Hematopoietic multipotent progenitor cell (in vitro differentiated cells): ENCODE results near the gene NRM. TPM values are rescaled to one million over a fixed set of nuclear protein-coding genes. Genes with fewer than 3 reads are reported as not detected.
"Not testable (repeated sequence)": the region's sequence is repeated elsewhere in the genome, so short reads cannot be mapped to it uniquely, and the experiment has no call there.

Experiments
- DNase-seq, 3 donors: peaks; one replicate each; pipeline ENCODE4 v3.0.0-alpha.2; 2011 to 2015; ENCODE audit warnings: low read depth in 2 of 3, low spot score in 2 of 3
- total RNA-seq: library from RNA; depleted of rRNA; stranded (reverse); fragments of >200 nt; gene quantifications from one replicate; pipeline ENCODE4 v1.2.3, GENCODE V29; 2012

The NRM gene
- total RNA-seq, 1 donor, result 9.4 TPM

DNA sequence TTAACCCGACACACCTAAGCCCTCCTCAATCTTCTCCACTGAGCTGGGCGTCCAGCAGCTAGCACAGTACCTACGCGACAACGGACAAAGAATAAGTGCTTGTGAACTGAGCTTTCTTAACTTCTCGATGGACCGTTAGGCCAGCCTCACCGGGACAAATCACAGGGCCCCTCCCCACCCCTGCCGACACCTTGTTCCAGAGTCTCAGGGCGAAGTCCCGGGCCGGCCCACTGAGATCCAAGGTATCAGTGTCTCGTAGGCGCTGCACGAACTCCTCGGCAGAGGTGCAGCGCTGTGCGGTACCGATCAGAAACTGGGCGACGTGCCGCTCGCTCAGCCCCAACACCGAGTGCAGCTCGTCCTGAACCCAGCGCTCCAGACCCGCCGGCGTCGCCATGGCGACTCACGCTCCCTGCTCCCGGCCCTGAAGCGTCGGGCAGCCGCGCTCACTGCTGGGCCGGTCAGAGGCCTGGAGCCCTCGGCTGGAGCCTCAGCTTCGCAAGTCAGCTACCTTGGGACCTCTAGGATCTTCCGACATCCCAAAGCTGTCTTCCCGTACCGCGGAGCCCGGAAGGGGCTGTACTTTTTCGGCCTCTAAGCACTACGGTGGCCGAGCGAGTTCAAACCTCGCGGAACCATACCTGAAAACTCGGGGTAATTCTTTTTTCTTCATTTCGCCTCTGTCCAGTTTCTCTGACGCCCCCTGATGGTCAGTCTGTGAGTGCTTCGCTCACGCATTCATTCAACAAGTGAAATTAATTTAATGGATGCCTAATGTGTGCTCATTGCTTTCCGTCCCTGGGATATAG, 18.1 kb downstream of the NRM start, which contains the start of gene DHX16:
Gene DHX16 (minus strand): TSS at position 562 of the 809 bp plus-strand sequence. CDS start 165 bp downstream, at position 397.
- DNase-seq, result peak; percentile 89 to 97 (median 97)

DNA sequence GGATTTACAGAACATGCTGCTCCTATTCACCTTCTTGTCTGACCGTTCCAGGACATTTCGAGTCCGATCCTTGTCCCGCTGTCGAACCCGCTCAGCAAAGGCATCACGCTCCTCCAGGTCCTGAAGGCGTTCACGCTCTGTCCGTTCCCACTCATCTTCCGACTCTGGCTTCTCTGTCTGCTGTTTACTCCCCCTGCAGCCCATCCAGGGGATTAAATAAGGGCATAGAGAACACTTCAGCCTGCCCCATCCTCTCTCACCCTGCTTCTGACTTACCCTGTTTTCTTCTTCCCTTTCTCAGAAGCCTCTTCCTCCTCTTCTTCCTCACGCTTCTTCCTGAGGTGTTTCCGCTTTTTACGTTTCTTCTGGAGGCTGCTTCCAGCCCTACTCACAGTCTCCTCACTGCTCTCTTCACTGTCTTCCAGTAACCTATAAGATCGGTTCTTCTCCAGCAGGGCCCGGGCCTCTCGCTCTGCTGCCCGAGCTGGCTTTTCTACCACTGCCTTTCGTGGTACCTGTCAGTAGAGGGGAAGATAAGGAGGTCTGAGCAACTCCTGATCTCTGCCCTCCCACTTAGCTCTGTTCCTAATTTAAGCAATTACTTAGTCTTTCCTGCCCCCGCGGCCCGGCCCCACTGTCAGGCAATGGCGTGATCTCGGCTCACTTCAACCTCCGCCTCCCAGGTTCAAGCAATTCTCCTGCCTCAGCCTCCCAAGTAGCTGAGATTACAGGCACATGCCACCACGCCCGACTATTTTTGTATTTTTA, 19.8 kb downstream of the NRM start:
- DNase-seq, result peak in 1 of 3 donors; percentile 40

DNA sequence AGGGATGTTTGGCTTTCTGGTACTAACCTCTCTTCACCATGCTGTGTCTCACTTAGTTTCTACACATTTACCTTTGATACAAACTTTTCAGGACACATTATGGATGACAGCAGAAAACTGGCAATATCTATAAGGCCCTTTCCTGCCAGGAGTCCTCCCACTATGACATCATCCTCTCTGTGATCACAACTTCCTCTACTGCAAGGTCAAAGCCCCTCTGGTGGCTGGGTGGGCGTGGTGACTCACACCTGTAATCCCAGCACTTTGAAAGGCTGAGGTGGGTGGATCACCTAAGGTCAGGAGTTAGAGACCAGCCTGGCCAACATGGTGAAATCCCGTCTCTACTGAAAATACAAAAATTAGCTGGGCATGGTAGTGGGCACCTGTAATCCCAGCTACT, 24.5 kb downstream of the NRM start:
- DNase-seq, result not testable (repeated sequence)

DNA sequence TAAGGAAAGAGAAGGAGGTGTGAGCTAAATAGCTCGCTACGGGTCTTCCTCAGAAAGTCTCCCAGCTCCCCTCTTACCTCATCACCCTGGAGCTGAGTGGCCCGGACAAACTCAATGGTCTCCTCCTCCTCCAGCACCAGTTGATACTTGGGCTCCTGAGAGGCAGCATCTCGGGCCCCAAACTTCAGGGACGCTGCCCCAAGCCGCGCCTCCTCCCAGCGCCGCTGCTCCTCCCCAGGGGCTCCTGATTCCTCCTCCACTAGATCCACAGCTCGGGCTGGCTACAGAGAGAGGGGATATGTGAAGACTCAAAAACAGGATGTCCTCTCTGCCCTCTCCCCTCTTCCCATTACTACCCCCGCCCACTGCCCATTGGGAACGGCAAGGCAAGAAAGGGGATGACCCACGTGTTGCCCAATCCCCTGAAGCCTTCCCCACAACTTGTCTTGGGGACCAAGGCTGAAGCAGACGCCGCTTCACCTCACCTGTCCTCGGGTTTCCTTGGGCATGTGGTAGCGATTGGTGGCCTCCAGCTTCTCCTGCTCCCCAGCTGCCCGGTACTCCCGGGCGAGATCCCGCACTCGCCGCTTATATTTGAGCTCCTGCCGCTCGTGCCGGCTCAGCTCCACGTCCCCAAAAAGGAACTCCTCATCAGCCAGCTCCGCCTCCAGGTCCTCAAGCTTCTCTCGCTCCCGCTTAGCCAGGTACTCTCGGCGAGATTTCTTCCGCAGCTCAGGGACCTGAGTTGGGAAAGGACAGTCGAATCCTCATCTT, 25.6 kb downstream of the NRM start:
- no peak for DNase-seq

DNA sequence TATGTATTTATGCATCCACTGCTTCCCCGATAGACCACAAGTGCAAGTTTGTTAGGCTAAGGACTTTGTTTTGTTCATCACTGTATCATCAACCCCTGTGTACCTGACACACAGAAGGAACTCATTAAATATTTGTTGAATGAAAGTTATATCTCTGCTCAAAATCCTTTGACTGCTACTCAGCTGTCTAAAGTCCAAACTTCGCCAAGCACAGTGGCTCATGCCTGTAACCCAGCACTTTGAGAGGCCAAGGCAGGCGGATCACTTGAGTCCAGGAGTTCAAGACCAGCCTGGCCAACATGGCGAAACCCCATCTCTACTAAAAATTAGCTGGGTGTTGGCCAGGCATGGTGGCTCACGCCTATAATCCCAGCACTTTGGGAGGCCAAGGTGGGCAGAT, 32.9 kb downstream of the NRM start:
- DNase-seq, result not testable (repeated sequence)

DNA sequence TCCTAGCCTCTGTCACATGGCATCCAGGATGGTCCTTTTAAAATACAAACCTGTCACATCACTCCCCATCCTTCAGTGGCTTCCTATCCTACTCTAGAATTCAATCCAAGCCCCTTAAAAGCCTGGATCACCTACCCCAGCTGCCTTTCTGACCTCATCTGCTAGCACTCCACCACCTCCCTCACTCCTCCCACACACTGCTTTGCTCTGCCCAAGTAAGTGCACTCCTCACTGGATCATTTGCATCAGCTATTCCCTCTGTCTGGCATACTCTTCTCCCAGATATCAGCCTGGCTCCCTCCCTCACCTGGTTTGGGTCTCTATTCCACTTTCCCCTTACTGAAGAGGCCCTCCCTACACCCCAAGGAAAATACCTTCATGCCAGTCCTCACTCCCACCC, 33.3 kb downstream of the NRM start:
- DNase-seq, result no peak

DNA sequence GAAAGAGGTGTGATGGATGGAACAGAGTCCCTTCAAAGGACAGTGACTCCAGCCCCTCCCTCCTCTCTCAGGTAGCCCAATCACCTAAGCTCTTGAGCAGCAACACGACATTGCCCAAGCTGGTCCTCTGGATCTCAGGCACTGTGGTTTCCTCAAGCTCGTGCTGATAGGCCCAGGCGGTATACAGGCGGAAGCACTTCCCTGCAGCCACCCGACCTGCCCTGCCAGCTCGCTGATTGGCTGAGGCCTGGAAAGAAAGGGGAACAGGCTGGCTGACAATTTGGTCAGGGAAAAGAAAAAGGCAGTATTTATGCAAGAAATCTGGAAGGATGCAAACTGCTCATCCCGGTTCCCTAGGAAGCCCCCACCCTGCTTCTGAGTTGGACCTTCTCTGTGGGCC, 34.3 kb downstream of the NRM start:
- DNase-seq, result no peak

DNA sequence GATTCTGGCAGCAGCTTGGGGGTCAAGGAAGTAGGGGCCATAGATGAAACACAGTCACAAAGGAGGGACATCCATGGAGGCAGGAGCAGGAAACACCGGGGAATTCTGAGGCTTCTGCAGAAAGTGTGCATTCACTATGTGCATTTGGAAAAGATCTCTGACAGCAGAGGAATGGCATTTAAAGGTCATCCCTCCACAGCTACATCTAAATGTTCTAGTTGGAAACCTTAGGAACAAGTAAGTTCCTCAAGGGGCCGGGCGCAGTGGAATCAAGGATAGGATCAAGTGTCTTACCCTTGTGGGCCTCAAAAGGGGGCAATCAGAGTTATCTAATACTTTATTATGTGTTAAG, 35.1 kb downstream of the NRM start:
- DNase-seq, result no peak

DNA sequence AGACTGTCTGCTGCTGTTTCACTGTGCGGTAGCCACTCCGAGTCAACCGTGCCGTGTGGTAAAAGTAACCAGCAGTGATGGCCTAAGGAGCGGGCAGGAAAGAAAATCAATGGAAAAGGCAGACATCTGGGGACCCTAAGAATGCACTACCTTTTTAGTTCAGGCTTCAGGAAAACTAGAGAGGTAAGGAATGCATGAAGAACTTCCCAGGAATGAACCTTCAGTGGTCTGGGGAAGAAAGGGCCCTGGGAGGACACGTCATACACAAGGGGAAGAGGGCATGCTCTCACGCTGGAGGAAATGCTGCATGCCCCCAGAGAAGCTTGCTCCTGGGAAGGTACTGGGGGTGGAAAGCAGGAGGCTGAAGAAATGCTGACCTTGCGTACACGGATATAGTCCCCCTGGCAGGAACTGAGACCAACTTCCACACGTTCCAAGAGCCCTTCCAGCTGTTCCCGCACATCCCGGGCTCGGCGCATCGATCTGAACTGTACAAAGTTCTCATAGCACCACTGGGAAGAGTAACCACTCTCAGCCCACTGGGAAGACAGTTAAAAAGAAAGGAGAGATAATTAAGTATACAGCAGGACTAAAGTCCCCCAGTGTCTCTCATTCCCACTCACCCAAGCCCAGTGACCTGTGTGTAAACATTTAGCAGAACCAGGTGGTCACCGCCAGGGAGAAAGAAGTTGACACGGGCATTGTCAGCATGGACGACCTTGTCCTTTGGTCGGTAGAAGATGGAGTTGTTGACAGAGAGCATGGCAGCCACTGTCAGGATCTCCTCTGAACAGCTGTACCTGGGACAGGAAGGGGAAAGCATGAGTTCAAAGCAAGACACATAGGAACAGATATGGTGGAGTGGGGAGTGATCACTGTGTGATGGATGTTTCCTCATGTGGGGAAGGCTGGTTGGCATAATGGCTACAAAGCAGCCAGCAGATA, 35.7 kb downstream of the NRM start:
- no peak for DNase-seq

DNA sequence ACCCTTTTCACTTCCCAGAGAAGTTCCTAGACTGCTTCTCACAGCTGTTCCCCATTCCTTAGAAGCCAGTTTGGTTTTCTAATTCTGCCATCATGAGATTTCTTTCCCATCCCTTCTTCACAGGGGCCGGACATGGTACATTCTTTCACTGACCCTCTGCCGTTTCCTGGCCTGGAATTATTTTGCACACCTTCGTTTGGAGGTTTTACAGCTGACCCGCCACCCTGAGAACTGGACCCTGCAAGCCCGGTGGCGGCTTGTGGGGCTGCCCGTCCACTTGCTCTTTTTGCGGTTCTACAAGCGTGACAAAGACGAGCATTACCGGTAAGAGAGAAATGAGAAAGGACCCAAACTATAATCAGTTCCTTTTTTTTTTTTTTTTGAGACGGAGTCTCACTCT, 39.6 kb downstream of the NRM start:
- no peak for DNase-seq

DNA sequence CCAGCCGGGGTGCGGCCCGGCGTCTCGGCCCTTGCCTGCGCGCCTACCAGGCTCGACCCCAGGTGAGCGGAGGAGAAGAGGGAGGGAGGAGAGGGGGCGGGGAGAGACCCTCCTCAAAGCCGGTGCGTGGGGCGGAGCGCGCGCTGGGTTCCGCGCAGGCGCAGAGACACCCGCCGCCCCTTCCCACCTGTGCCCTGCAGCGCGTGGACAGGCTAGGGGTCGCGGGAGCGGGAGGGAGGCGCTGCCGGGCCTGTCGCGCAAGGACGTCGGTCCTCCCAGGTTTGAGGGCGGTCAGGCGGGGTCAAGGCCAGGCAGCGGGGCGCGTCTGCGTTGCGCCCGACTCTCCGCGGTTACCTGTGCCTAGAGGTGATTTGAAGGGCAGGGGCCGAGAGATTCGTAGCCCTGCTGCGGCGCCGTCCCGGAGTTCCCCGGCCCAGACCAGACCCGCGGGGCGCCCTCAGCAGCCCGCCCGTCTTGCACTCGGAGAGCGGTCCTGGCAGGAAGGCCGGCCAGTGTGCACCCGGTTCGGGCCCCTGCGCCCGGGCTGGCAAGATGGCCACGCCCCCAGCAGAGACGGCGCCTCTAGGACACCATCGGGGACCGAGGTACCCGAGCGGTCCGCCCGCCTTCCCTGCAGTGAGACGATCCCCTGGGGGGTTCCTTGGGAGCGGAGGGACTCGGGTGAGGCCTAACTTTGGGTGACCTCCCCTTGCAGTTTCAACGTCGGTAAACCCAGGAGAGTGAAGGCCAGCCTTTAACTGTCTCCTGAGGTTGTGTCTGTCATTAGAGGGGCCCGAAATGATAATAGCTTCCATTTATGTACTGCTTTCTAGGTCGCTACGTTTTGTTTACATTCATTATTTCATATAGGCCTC, 43.3 kb downstream of the NRM start:
- peak; percentile 75 to 79 (median 76) for DNase-seq

DNA sequence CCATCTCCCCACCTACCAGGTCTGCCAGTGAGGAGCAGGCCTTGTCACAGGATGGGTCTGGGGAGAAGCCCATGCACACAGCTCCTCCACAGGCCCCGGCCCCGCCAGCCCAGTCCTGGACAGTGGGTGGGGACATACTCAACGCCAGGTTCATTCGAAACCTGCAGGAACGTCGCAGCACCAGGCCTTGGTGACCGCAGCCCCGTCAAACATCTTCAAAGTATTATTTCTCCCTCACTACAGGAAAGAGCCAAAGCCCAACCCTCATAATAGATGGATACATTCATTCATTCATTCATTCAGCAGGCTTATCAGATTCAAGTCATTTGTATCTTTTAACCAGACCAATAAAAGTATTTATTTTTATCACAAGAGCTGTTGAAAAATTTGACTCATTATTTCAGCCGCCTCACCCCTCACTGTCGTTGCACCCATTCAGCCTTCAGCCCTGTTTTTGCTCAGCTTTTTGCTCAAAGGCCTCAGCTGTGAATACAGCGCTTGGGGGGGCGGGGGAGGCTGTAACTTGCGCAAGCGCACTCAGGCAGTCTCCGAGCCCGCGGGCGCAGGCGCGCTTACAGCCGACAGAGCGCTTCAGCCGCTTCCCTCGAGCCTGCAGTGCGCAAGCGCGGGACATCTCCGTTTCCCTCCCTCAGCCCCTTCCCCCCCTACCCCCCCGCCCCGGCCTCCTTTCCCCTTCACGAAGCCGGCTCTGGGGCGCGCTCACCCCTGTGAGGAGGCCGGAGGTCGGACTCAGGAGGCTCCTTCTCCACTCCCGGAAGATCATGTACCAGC, 44.1 kb downstream of the NRM start, which contains the start of gene C6orf136:
Gene C6orf136 (plus strand): TSS at position 684 of the 792 bp plus-strand sequence. CDS start 99 bp downstream, at position 783.
- peak; percentile 89 to 96 (median 94) for DNase-seq

DNA sequence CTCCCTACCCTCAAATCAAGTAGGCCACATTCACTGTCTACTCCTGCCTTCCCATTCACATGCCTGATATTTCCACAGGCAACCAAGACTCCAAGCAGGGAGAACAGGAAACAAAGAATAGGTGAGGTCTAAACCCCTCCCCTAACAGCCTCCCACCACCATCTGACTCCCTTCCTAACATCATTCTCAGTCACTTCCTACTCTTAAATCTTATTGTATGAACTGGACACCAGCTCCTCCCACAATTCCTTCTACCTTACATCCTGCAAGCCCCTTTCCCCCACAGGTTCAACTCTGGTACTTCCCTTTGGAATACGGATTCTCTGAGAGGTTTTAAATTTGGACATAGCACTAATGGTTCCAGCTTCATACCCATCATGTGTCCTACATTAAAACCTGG, 44.8 kb downstream of the NRM start:
- DNase-seq, result no peak

DNA sequence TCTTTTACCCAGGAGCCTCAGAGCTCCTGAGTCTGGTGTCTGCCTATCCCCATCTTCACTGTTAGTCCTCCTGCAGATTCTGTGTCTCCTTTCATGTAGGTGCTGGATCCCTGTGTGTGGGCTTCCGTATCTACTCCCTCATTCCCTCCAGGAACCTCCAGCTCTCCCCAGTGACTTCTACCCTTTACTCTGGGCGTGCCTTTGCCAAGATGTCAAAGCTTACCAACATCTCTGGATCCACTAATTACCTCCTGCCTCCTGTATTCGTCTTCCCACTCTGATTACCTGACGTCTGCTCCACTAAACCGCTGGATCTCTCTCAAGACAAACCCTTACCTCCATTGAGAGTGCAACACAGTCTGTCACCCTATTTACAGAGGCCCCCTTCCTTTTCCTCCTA, 46.0 kb downstream of the NRM start:
- DNase-seq, result no peak

DNA sequence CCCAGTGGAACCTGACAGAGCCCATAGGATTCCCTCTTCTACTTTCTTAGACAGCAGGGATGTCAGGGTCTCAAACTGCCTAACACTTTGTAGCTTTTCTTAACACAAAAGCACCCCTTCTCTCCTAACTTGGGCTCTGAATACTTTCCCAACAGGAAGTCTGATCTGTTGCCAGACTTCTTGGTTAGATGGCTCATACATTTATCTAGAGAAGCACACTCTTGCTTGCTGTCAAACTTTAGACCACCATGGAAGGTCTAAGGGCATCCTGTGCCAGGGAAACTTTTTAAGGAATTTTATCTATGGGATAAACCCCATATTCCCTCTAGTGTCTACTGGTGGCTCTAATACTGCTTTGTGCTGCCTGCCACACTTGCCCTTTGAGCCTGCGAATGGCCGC, 47.1 kb downstream of the NRM start:
- DNase-seq, result no peak

DNA sequence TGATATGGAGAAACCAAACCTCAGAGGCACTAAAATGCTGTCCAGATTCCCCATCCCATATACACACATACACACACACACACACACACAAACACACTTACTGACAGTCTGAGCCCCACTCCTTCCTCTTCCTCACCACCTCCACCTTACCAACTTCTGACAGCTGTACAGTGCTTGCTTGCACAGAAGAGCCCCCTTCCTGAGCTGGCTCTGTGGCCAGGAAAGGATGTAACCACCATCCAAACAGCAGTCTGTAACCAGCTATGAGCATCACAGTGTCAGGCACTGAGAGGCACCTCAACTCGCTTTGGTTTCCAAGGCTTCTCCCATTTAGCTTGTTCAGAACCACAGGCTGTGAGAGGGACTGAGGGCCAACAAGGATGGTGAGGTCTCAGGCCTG, 49.7 kb downstream of the NRM start:
- DNase-seq, result peak in 1 of 3 donors; percentile 52

DNA sequence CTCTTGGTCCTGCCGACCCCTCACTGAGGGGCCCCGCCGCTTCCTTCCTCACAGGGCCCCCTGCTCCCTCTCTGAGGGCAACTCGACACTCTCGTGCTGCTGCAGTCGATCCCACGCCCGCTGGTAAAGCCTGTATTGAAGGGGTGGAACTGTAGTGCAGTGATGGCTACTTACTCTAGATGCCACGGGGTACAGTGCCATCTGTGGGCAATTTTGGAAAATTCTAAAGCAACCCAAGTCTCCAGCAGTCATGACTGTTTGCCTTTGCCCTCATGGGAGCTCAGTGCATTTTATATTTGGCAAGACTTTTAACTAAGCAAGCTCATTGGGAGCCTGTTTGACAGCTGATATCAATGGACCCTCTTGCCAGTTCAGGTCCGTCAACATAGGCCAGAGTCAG, 50.3 kb downstream of the NRM start:
- DNase-seq, result peak in 1 of 3 donors; percentile 56
